K562 (cell line): ENCODE measurements around the gene CBX4. TPM values are rescaled to one million over a fixed set of nuclear protein-coding genes. Genes with fewer than 3 reads are reported as not detected.

Source experiments
- ARHGAP35 ChIP-seq: fragments of 450-650 bp; IDR thresholded peaks from 2 replicates; pipeline ENCODE4 v1.6.1; 2018; ENCODE audit not compliant: partially characterized antibody
- CREBBP ChIP-seq: IDR thresholded peaks from one replicate; pipeline ENCODE4 v1.6.1; 2012; ENCODE audit warnings: low read depth, mild to moderate bottlenecking, control low read depth, inconsistent platforms, low read length
- DIDO1 ChIP-seq: fragments of 450-650 bp; IDR thresholded peaks from 2 replicates; pipeline ENCODE4 v1.6.1; 2016; ENCODE audit warnings: low read depth, missing biosample characterization, missing genetic modification characterization
- FOXK1 ChIP-seq: sonication (generic); formaldehyde crosslinking; IDR thresholded peaks from 2 replicates; pipeline ENCODE4 v1.8.0; 2022; ENCODE audit warnings: missing genetic modification reagents, mild to moderate bottlenecking, borderline replicate concordance
- GATAD2B ChIP-seq: fragments of 450-650 bp; IDR thresholded peaks from 2 replicates; pipeline ENCODE4 v1.6.1; 2017; ENCODE audit warnings: mild to moderate bottlenecking, borderline replicate concordance
- HIVEP1 ChIP-seq: fragments of 250-450 bp; sonication (Bioruptor Pico); IDR thresholded peaks from 2 replicates; pipeline ENCODE4 v1.4.0; 2020; ENCODE audit warnings: mild to moderate bottlenecking
- MGA ChIP-seq: fragments of 450-650 bp; IDR thresholded peaks from 2 replicates; pipeline ENCODE4 v1.6.1; 2016; ENCODE audit warnings: mild to moderate bottlenecking, moderate library complexity
- PTBP1 ChIP-seq: fragments of 200-400 bp; formaldehyde crosslinking; IDR thresholded peaks from 2 replicates; pipeline ENCODE4 v1.6.1; 2017; ENCODE audit warnings: low read depth, low read length
- RBM14 ChIP-seq: fragments of 200-400 bp; formaldehyde crosslinking; IDR thresholded peaks from 2 replicates; pipeline ENCODE4 v1.6.1; 2018; ENCODE audit warnings: low read depth, mild to moderate bottlenecking, low read length, moderate library complexity, borderline replicate concordance; ENCODE audit not compliant: insufficient read depth
- TBP ChIP-seq: optimal IDR thresholded peaks from 2 replicates; pipeline ENCODE3; 2011; ENCODE audit warnings: low read depth, low read length, improper control_type of control experiment
- ZBTB8A ChIP-seq: fragments of 450-650 bp; IDR thresholded peaks from 2 replicates; pipeline ENCODE4 v1.6.1; 2018; ENCODE audit warnings: mild to moderate bottlenecking, moderate library complexity; ENCODE audit not compliant: partially characterized antibody
- ZNF217 ChIP-seq: sonication (generic); formaldehyde crosslinking; IDR thresholded peaks from 2 replicates; pipeline ENCODE4 v1.8.0; 2022; ENCODE audit warnings: mild to moderate bottlenecking, missing genetic modification reagents
- ZNF57 ChIP-seq: fragments of 450-650 bp; formaldehyde crosslinking; IDR thresholded peaks from 2 replicates; pipeline ENCODE4 v1.4.0; 2020; ENCODE audit warnings: mild to moderate bottlenecking, moderate library complexity
- polyA plus RNA-seq, 8 experiments: library from polyadenylated mRNA; depleted of rRNA in 4 of 8; stranded (reverse) in 5 of 8; unstranded in 3 of 8; fragments of >200 nt; fragmentation: Nextera tagmentation in 2 of 8; fragmentation: Illumina TruSeq in 1 of 8; extraction: Ambion mirVana in 2 of 8; extraction: Trizol in 1 of 8; gene quantifications; 2 replicates each; pipeline versions ENCODE4 v1.2.1 to v1.2.3, GENCODE V29; 2011 to 2014; ENCODE audit warnings: inconsistent platforms in 1 of 8, missing spikeins in 1 of 8
- total RNA-seq, 7 experiments: library from RNA; depleted of rRNA in 6 of 7; stranded (reverse); fragments of >200 nt in 6 of 7; fragmentation: Illumina TruSeq in 2 of 7; extraction: Trizol in 2 of 7; gene quantifications; 2 replicates each; pipeline versions ENCODE4 v1.2.1 to v1.2.3, GENCODE V29; 2011 to 2021; ENCODE audit warnings: low replicate concordance in 1 of 7
- TF ChIP-seq, protein P1 (sequence below): IDR thresholded peaks from 2 replicates; pipeline ENCODE4 v1.6.1; 2012; ENCODE audit warnings: low read depth, low read length, improper control_type of control experiment, borderline replicate concordance

Gene CBX4
- total and polyA plus RNA-seq, 9 of the 15 experiments (the other 6 are each of a cell fraction or from before 2014, with no cell fraction given): 0.98 to 50.5 (median 10.0) TPM

DNA sequence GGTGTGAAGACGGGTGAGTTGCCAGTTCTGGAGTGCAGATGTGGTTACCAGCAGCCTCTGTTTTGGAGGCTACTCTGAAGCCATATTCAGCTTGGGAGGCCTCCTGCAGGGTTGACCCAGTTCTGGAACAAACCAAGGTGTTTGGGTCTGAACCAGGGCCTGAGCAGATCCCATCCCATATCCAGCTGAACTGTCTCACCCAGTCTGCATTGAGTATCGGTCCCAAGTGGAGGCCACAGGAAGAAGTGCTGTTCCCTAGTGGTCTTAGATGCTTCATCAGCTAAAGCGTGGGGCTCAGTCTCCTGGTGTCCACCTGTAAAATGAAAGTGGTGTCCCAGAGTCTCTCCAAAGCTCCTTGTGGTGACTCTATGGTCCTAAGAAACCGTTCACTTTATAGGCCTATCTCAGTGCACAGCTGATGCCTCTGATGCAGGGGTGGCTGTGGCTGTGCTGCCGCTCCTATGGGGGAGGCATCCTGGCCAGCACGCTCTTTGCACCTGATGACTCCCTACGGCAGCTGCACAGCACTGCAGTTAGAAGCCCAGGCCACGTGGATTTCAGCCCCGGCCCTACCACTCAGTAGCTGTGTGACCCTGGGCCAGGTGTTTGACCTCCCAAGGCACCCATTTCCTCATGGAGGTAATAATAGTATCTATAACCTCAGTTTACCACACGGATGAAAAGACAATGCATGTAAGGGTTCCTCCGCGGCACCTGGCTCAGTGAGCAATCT lies 21.0 kb downstream of the CBX4 start (continued):
- TF ChIP-seq RBM14 (no peak), ZBTB8A (no peak), MGA (peak; percentile 70), PTBP1 (no peak), TBP (no peak), ZNF57 (CRISPR knock-in tag) (no peak), CREBBP (no peak), DIDO1 (no peak), ZNF217 (CRISPR knock-in tag) (no peak), GATAD2B (no peak), HIVEP1 (CRISPR knock-in tag) (no peak), ARHGAP35 (no peak), FOXK1 (CRISPR knock-in tag) (no peak)
- TF ChIP-seq, protein P1, sequence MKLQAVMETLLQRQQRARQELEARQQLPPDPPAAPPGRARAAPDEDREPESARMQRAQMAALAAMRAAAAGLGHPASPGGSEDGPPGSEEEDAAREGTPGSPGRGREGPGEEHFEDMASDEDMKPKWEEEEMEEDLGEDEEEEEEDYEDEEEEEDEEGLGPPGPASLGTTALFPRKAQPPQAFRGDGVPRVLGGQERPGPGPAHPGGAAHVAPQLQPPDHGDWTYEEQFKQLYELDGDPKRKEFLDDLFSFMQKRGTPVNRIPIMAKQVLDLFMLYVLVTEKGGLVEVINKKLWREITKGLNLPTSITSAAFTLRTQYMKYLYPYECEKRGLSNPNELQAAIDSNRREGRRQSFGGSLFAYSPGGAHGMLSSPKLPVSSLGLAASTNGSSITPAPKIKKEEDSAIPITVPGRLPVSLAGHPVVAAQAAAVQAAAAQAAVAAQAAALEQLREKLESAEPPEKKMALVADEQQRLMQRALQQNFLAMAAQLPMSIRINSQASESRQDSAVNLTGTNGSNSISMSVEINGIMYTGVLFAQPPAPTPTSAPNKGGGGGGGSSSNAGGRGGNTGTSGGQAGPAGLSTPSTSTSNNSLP: no peak
